Body of pancreas (tissue), 4 donors: Measurements from ENCODE around the gene AZIN2.
"Not testable (repeated sequence)": the region's sequence is repeated elsewhere in the genome, so short reads cannot be mapped to it uniquely, and the experiment has no call there.

Experiments used
- CTCF ChIP-seq, 7 experiments: fragments of 450-650 bp in 4 of 7; fragments of 200-600 bp in 3 of 7; sonication (generic) in 3 of 7; IDR thresholded peaks; one replicate each; pipeline ENCODE4 v1.5.1; 2016 to 2019; ENCODE audit warnings: antibody characterized with exemption in 7 of 7
- POLR2A ChIP-seq, 3 donors: fragments of 450-650 bp; IDR thresholded peaks; one replicate each; pipeline ENCODE4 v1.6.1; 2016; ENCODE audit warnings: antibody characterized with exemption in 3 of 3, mild to moderate bottlenecking in 2 of 3

- not testable (repeated sequence) for TF ChIP-seq CTCF, POLR2A (IDR thresholded peaks at IDR 0.05)
Measured at GRCh38 chr1:33068108-33068507, 12.8 kb upstream of the AZIN2 start.
